Astrocyte (in vitro differentiated cells and primary cell): Measurements from ENCODE around the gene AAR2. TPM values are rescaled to one million over a fixed set of nuclear protein-coding genes. Genes with fewer than 3 reads are reported as not detected.

Experiments
- DNase-seq: peaks from one replicate; pipeline ENCODE4 v3.0.0-alpha.2; 2010; ENCODE audit warnings: low read depth
- FAIRE-seq: peaks from 2 replicates; lab custom pipeline; 2011; peaks lifted over from hg19 to GRCh38; lab: Jason Lieb, UNC
- H2AFZ ChIP-seq: 2 replicates; pipeline ENCODE4 v1.6.0; 2012; ENCODE audit warnings: low read depth, low read length, inconsistent platforms
- H3K27ac ChIP-seq: 2 replicates; pipeline ENCODE4 v1.5.1; 2011; ENCODE audit warnings: low read depth, low read length, inconsistent platforms
- H3K27me3 ChIP-seq: 2 replicates; pipeline ENCODE4 v1.6.0; 2011; ENCODE audit warnings: low read length, inconsistent platforms; ENCODE audit not compliant: insufficient read depth
- H3K36me3 ChIP-seq: 2 replicates; pipeline ENCODE4 v1.5.1; 2011; ENCODE audit warnings: low read length, inconsistent platforms; ENCODE audit not compliant: insufficient read depth
- H3K4me1 ChIP-seq: 2 replicates; pipeline ENCODE4 v1.5.1; 2011; ENCODE audit warnings: low read length, inconsistent platforms; ENCODE audit not compliant: insufficient read depth
- H3K4me2 ChIP-seq: 2 replicates; pipeline ENCODE4 v1.6.0; 2012; ENCODE audit warnings: low read length, inconsistent platforms
- H3K4me3 ChIP-seq: 2 replicates; pipeline ENCODE4 v1.5.1; 2011; ENCODE audit warnings: low read depth, mild to moderate bottlenecking, low read length, inconsistent platforms; ENCODE audit not compliant: insufficient read depth
- H3K79me2 ChIP-seq: 2 replicates; pipeline ENCODE4 v1.6.0; 2012; ENCODE audit warnings: mild to moderate bottlenecking, low read length, inconsistent platforms; ENCODE audit not compliant: insufficient read depth
- H3K9ac ChIP-seq: 2 replicates; pipeline ENCODE4 v1.6.0; 2012; ENCODE audit warnings: mild to moderate bottlenecking, low read length, inconsistent platforms
- H3K9me3 ChIP-seq: 2 replicates; pipeline ENCODE4 v1.5.1; 2012; ENCODE audit warnings: low read depth, mild to moderate bottlenecking, low read length, inconsistent platforms; ENCODE audit not compliant: insufficient read depth
- H4K20me1 ChIP-seq: 2 replicates; pipeline ENCODE4 v1.6.0; 2012; ENCODE audit warnings: low read length, inconsistent platforms; ENCODE audit not compliant: insufficient read depth
- H3K27ac Mint-ChIP-seq: one replicate; pipeline ENCODE4 v1.8.0; 2021; ENCODE audit warnings: mild to moderate bottlenecking, mixed read lengths; ENCODE audit not compliant: unreplicated experiment
- H3K27me3 Mint-ChIP-seq: one replicate; pipeline ENCODE4 v1.8.0; 2021; ENCODE audit warnings: low read depth, mixed read lengths; ENCODE audit not compliant: unreplicated experiment
- H3K36me3 Mint-ChIP-seq: one replicate; pipeline ENCODE4 v1.8.0; 2021; ENCODE audit warnings: low read depth, mixed read lengths; ENCODE audit not compliant: unreplicated experiment
- H3K4me1 Mint-ChIP-seq: one replicate; pipeline ENCODE4 v1.8.0; 2021; ENCODE audit warnings: low read depth, mixed read lengths; ENCODE audit not compliant: unreplicated experiment
- H3K4me3 Mint-ChIP-seq: one replicate; pipeline ENCODE4 v1.8.0; 2021; ENCODE audit warnings: mild to moderate bottlenecking, moderate library complexity, mixed read lengths; ENCODE audit not compliant: unreplicated experiment
- H3K9me3 Mint-ChIP-seq: one replicate; pipeline ENCODE4 v1.8.0; 2021; ENCODE audit warnings: mild to moderate bottlenecking, mixed read lengths; ENCODE audit not compliant: unreplicated experiment
- EZH2 ChIP-seq: IDR thresholded peaks from 2 replicates; pipeline ENCODE4 v1.6.1; 2012; ENCODE audit warnings: mild to moderate bottlenecking, low read length, inconsistent platforms; ENCODE audit not compliant: insufficient read depth
- total RNA-seq: library from RNA; stranded (reverse); gene quantifications from 2 replicates; pipeline ENCODE4 v1.2.1, GENCODE V29; 2021
- TF ChIP-seq, protein P1 (sequence below): IDR thresholded peaks from 2 replicates; pipeline ENCODE4 v1.5.1; 2011; ENCODE audit warnings: low read depth, mild to moderate bottlenecking, inconsistent platforms, low read length, moderate library complexity; ENCODE audit not compliant: insufficient read depth

The AAR2 gene
- total RNA-seq, 1 donor from 2014 or later: 21.7 TPM

GRCh38 chr20:36228770-36229169, 7.5 kb upstream of the AAR2 start:
- Histone ChIP-seq H3K27ac (no peak overlapping the region), H3K9me3 (no peaks in the 10 kb centered on the region), H3K36me3 (no peaks in the 10 kb centered on the region), H3K4me3 (no peak overlapping the region), H4K20me1 (no peaks in the 10 kb centered on the region), H3K4me1 (no peaks in the 10 kb centered on the region), H2AFZ (no peak overlapping the region), H3K79me2 (no peaks in the 10 kb centered on the region), H3K4me2 (no peak overlapping the region), H3K9ac (no peak overlapping the region), H3K27me3 (no peaks in the 10 kb centered on the region)
- H3K27me3 Mint-ChIP-seq: no peaks in the 10 kb centered on the region
- no peak overlapping the region for H3K4me3 Mint-ChIP-seq
- H3K9me3 Mint-ChIP-seq: peaks cover 2% of the 10 kb centered on the region
- no peaks in the 10 kb centered on the region for H3K36me3 Mint-ChIP-seq
- TF ChIP-seq EZH2: no peak
- TF ChIP-seq, protein P1, sequence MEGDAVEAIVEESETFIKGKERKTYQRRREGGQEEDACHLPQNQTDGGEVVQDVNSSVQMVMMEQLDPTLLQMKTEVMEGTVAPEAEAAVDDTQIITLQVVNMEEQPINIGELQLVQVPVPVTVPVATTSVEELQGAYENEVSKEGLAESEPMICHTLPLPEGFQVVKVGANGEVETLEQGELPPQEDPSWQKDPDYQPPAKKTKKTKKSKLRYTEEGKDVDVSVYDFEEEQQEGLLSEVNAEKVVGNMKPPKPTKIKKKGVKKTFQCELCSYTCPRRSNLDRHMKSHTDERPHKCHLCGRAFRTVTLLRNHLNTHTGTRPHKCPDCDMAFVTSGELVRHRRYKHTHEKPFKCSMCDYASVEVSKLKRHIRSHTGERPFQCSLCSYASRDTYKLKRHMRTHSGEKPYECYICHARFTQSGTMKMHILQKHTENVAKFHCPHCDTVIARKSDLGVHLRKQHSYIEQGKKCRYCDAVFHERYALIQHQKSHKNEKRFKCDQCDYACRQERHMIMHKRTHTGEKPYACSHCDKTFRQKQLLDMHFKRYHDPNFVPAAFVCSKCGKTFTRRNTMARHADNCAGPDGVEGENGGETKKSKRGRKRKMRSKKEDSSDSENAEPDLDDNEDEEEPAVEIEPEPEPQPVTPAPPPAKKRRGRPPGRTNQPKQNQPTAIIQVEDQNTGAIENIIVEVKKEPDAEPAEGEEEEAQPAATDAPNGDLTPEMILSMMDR: no peak
- DNase-seq (no peak), FAIRE-seq (no peak)
- no peak overlapping the region for H3K27ac Mint-ChIP-seq
- no peaks in the 10 kb centered on the region for H3K4me1 Mint-ChIP-seq

DNA sequence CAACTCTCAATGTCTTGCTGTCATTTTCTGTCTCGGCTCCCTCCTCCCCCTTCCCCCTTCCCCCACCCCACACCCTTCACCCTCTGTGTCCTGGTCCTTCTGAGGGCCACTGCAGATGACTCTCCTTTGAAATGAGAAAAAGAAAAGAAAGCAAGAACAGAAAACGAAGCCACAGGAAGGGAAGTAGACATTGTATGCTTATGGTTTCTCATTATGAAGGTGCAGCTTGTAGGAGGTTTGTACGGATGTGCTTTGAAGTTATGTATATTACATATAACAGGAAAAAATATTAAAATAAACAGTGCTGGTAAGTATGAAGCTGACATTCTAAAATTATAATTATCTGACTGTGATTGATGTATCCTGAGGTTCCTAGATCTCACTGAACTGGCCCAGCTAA, 6.3 kb upstream of the AAR2 start:
- no peaks in the 10 kb centered on the region for H3K4me1 ChIP-seq
- no peak overlapping the region for H3K4me2 ChIP-seq
- H3K79me2 ChIP-seq: no peaks in the 10 kb centered on the region
- Mint-ChIP-seq H3K4me1 (no peaks in the 10 kb centered on the region), H3K9me3 (peaks cover 2% of the 10 kb centered on the region), H3K36me3 (no peaks in the 10 kb centered on the region), H3K27ac (no peak overlapping the region), H3K27me3 (no peaks in the 10 kb centered on the region), H3K4me3 (no peak overlapping the region)
- FAIRE-seq: no peak
- no peak overlapping the region for H2AFZ ChIP-seq
- H3K27me3 ChIP-seq: no peaks in the 10 kb centered on the region
- H3K4me3 ChIP-seq: no peak overlapping the region
- DNase-seq: no peak
- TF ChIP-seq, protein P1: no peak
- H3K9ac ChIP-seq: no peak overlapping the region
- no peaks in the 10 kb centered on the region for H3K36me3 ChIP-seq
- H3K9me3 ChIP-seq: no peaks in the 10 kb centered on the region
- H4K20me1 ChIP-seq: no peaks in the 10 kb centered on the region
- no peak overlapping the region for H3K27ac ChIP-seq

GRCh38 chr20:36231331-36231730, 4.9 kb upstream of the AAR2 start:
- no peaks in the 10 kb centered on the region for H3K9me3 ChIP-seq
- H3K4me3 ChIP-seq: no peak overlapping the region
- Mint-ChIP-seq H3K4me3 (no peak overlapping the region), H3K9me3 (peaks cover 2% of the 10 kb centered on the region), H3K36me3 (no peaks in the 10 kb centered on the region), H3K27ac (no peak overlapping the region), H3K27me3 (no peaks in the 10 kb centered on the region), H3K4me1 (no peaks in the 10 kb centered on the region)
- H3K4me2 ChIP-seq: no peak overlapping the region
- H3K27me3 ChIP-seq: no peaks in the 10 kb centered on the region
- H3K27ac ChIP-seq: no peak overlapping the region
- peaks cover 5% of the 10 kb centered on the region for H3K4me1 ChIP-seq
- H3K9ac ChIP-seq: no peak overlapping the region
- DNase-seq (no peak), FAIRE-seq (no peak)
- no peak overlapping the region for H2AFZ ChIP-seq
- peaks cover 6% of the 10 kb centered on the region for H3K79me2 ChIP-seq
- no peaks in the 10 kb centered on the region for H4K20me1 ChIP-seq
- no peaks in the 10 kb centered on the region for H3K36me3 ChIP-seq
- TF ChIP-seq, protein P1: no peak
- no peak for TF ChIP-seq EZH2
